SK-N-MC (cell line): Measurements from ENCODE around the gene POLD4.

ENCODE experiments used
- DNase-seq: peaks from one replicate; pipeline ENCODE4 v3.0.0-alpha.2; 2011; ENCODE audit warnings: low read depth, low spot score
- H3K27ac ChIP-seq: fragments of 200-600 bp; sonication (generic); 2 replicates; pipeline ENCODE4 v1.5.1; 2016; ENCODE audit warnings: mixed run types
- H3K36me3 ChIP-seq: fragments of 200-600 bp; sonication (generic); 2 replicates; pipeline ENCODE4 v1.6.1; 2017; ENCODE audit warnings: antibody characterized with exemption, low read length, mixed read lengths; ENCODE audit not compliant: insufficient read depth
- H3K4me3 ChIP-seq: fragments of 200-600 bp; sonication (generic); 2 replicates; pipeline ENCODE4 v1.5.1; 2016
- H3K9ac ChIP-seq: fragments of 200-600 bp; sonication (generic); 2 replicates; pipeline ENCODE4 v1.8.0; 2017; ENCODE audit warnings: mixed run types, mixed read lengths; ENCODE audit not compliant: insufficient read length
- H3K9me3 ChIP-seq: fragments of 200-600 bp; sonication (generic); 2 replicates; pipeline ENCODE4 v1.6.1; 2017; ENCODE audit warnings: low read depth, mild to moderate bottlenecking, antibody characterized with exemption, low read length, moderate library complexity, mixed read lengths
- EZH2 ChIP-seq: fragments of 200-600 bp; sonication (generic); IDR thresholded peaks from one replicate; pipeline ENCODE4 v1.6.1; 2017; ENCODE audit warnings: antibody characterized with exemption
- FOXP2 ChIP-seq: optimal IDR thresholded peaks from 2 replicates; pipeline ENCODE3; 2011; ENCODE audit warnings: mild to moderate bottlenecking, moderate library complexity; ENCODE audit not compliant: insufficient read depth; ENCODE audit errors: extremely low read length, control extremely low read depth
- POLR2AphosphoS5 ChIP-seq: IDR thresholded peaks from 2 replicates; pipeline ENCODE4 v1.6.1; 2012; ENCODE audit warnings: mild to moderate bottlenecking, low read depth, low read length, borderline replicate concordance

POLD4 gene

GRCh38 chr11:67317888-67318555, 35.3 kb downstream of the POLD4 start:
- Histone ChIP-seq H3K4me3 (peak overlapping the region; percentile 86), H3K27ac (no peak overlapping the region), H3K36me3 (no peaks in the 10 kb centered on the region), H3K9ac (peak overlapping the region; percentile 68), H3K9me3 (no peaks in the 10 kb centered on the region)
- no peak for TF ChIP-seq FOXP2
- TF ChIP-seq EZH2: no peak
- TF ChIP-seq POLR2AphosphoS5: no peak
- DNase-seq: no peak

GRCh38 chr11:67317205-67317887, 36.0 kb downstream of the POLD4 start:
- TF ChIP-seq POLR2AphosphoS5: peak; percentile 67
- no peak for TF ChIP-seq EZH2
- peak; percentile 21 for TF ChIP-seq FOXP2
- H3K4me3 ChIP-seq: peak overlapping the region; percentile 86
- DNase-seq: peak; percentile 85
- H3K27ac ChIP-seq: peak overlapping the region; percentile 71
- no peaks in the 10 kb centered on the region for H3K9me3 ChIP-seq
- H3K9ac ChIP-seq: peak overlapping the region; percentile 77
- no peaks in the 10 kb centered on the region for H3K36me3 ChIP-seq

- Histone ChIP-seq H3K27ac (0 out of 2 replicates have a peak overlapping the region, but pooled peaks have one; percentile 71), H3K9me3 (no peaks in the 10 kb centered on the region), H3K4me3 (peak overlapping the region; percentile 86), H3K36me3 (no peaks in the 10 kb centered on the region), H3K9ac (peak overlapping the region; percentile 77)
- DNase-seq: no peak
- TF ChIP-seq FOXP2 (no peak), POLR2AphosphoS5 (no peak), EZH2 (no peak)
These were observed 36.5 kb downstream of the POLD4 start for GRCh38 chr11:67316882-67317204.

GRCh38 chr11:67315325-67315909, 37.9 kb downstream of the POLD4 start:
- no peak for TF ChIP-seq EZH2
- no peak for TF ChIP-seq POLR2AphosphoS5
- TF ChIP-seq FOXP2: no peak
- no peak overlapping the region for H3K4me3 ChIP-seq

GRCh38 chr11:67314218-67314617, 39.1 kb downstream of the POLD4 start:
- Histone ChIP-seq H3K27ac (no peak overlapping the region), H3K4me3 (no peak overlapping the region), H3K36me3 (no peaks in the 10 kb centered on the region), H3K9me3 (no peaks in the 10 kb centered on the region), H3K9ac (no peak overlapping the region)
- DNase-seq: no peak
- no peak for TF ChIP-seq EZH2
- TF ChIP-seq POLR2AphosphoS5: no peak
- TF ChIP-seq FOXP2: no peak

More at GRCh38 chr11:67315325-67315909, 37.9 kb downstream of the POLD4 start:
- no peak for DNase-seq
- Histone ChIP-seq H3K9me3 (no peaks in the 10 kb centered on the region), H3K9ac (no peak overlapping the region), H3K36me3 (no peaks in the 10 kb centered on the region), H3K27ac (no peak overlapping the region)

- TF ChIP-seq FOXP2 (no peak), EZH2 (no peak), POLR2AphosphoS5 (no peak)
- Histone ChIP-seq H3K27ac (no peak overlapping the region), H3K9ac (no peak overlapping the region), H3K36me3 (no peaks in the 10 kb centered on the region), H3K4me3 (no peak overlapping the region), H3K9me3 (no peaks in the 10 kb centered on the region)
- no peak for DNase-seq
These were observed 40.0 kb downstream of the POLD4 start for GRCh38 chr11:67313125-67313890.

- Histone ChIP-seq H3K9me3 (no peaks in the 10 kb centered on the region), H3K27ac (no peak overlapping the region), H3K9ac (no peak overlapping the region), H3K4me3 (no peak overlapping the region), H3K36me3 (no peaks in the 10 kb centered on the region)
- TF ChIP-seq EZH2: no peak
- TF ChIP-seq FOXP2: no peak
- TF ChIP-seq POLR2AphosphoS5: no peak
- DNase-seq: no peak
These were observed 40.9 kb downstream of the POLD4 start for GRCh38 chr11:67312187-67313021.

GRCh38 chr11:67311556-67312082, 41.7 kb downstream of the POLD4 start:
- H3K9ac ChIP-seq: no peak overlapping the region
- TF ChIP-seq EZH2 (no peak), POLR2AphosphoS5 (no peak), FOXP2 (no peak)
- H3K9me3 ChIP-seq: no peaks in the 10 kb centered on the region
- no peak overlapping the region for H3K4me3 ChIP-seq
- DNase-seq: no peak
- H3K36me3 ChIP-seq: no peaks in the 10 kb centered on the region
- no peak overlapping the region for H3K27ac ChIP-seq
